LoVo (cell line): ENCODE results near the gene SLC38A1.

Experiments used
- DNase-seq: peaks from one replicate; pipeline ENCODE4 v3.0.0-alpha.2; 2016; ENCODE audit warnings: low spot score

SLC38A1 gene

GRCh38 chr12:46133751-46134150, 135.1 kb downstream of the SLC38A1 start:
- DNase-seq = no peak
